Thoracic aorta (tissue), 2 donors: Measurements from ENCODE around the gene PITPNC1. TPM values are rescaled to one million over a fixed set of nuclear protein-coding genes. Genes with fewer than 3 reads are reported as not detected.

Experiments used
- ATAC-seq: fragments of 150-250 bp; one replicate; pipeline ENCODE4 v1.8.0; 2017; ENCODE audit warnings: low read depth; ENCODE audit not compliant: insufficient number of reproducible peaks, low FRiP score
- DNase-seq: peaks from one replicate; pipeline ENCODE4 v3.0.0-alpha.2; 2020; ENCODE audit warnings: low spot score
- H3K27ac ChIP-seq, 2 donors: fragments of 200-600 bp; sonication (generic); 1 replicate in 1 of 2; 2 replicates in 1 of 2; pipeline ENCODE4 v1.5.1; 2016; ENCODE audit warnings: mild to moderate bottlenecking in 2 of 2, moderate library complexity in 2 of 2
- H3K27me3 ChIP-seq: fragments of 200-600 bp; sonication (generic); replicated peaks from 2 replicates; pipeline ENCODE4 v1.6.0; 2016; ENCODE audit warnings: mild to moderate bottlenecking; ENCODE audit not compliant: insufficient read depth
- H3K36me3 ChIP-seq: fragments of 200-600 bp; sonication (generic); one replicate; pipeline ENCODE4 v1.5.1; 2016
- H3K4me1 ChIP-seq, 2 donors: fragments of 200-600 bp; sonication (generic); 1 replicate in 1 of 2; 2 replicates in 1 of 2; pipeline versions ENCODE4 v1.5.1 to v1.6.0; 2016; ENCODE audit warnings: low read depth in 2 of 2, mild to moderate bottlenecking in 1 of 2; ENCODE audit not compliant: control insufficient read depth in 1 of 2
- H3K4me3 ChIP-seq: fragments of 200-600 bp; sonication (generic); 2 replicates; pipeline ENCODE4 v1.5.1; 2016; ENCODE audit warnings: mild to moderate bottlenecking
- H3K9me3 ChIP-seq: fragments of 200-600 bp; sonication (generic); 2 replicates; pipeline ENCODE4 v1.5.1; 2016
- total RNA-seq, 2 donors: library from RNA; depleted of rRNA; stranded (reverse); fragments of >200 nt; gene quantifications; one replicate each; pipeline versions ENCODE4 v1.1.0 to v1.2.3, GENCODE V29; 2016
- TF ChIP-seq, protein P1 (sequence below): fragments of 200-600 bp; sonication (generic); IDR thresholded peaks from one replicate; pipeline ENCODE4 v1.5.1; 2019; ENCODE audit warnings: antibody characterized with exemption

The PITPNC1 gene
- total RNA-seq, 2 donors from 2014 or later, result 8.4 to 28.8 TPM

DNA sequence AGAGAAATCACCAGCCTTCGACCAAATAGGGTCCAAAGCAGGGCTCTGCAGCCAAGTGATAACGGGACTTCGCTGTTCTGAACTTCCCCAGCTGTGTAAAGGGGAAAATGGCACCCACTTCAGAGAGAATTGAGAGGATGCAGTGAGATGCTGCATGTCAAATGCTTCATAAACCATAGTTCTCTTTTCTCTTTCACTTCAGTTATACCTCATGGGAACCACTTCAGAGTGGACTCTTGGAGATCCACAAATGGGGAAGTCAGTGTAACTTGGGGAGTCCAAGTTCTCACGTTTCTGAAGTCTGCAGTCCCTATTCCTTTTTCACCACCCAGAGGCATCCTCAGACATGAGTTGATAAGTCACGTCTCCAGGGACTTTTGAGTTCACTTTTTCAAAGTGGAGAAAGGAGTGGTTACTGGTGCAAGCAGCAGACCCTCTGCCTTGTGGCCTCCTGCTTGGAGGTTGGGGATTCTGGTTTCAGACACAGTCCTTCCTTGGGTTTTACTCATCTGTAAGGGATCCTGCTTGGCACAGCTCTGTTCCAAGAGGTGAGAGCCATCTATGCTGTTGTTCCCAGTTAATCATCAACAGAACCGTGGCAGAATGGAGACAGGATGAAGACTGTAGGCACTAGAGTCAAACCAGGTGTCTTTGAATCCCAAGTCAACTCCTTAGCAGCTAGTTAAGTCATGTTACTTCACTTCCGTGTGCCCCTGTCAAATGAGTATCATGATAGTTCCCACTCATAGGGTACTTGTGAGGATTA, 217.2 kb downstream of the PITPNC1 start:
- TF ChIP-seq, protein P1, sequence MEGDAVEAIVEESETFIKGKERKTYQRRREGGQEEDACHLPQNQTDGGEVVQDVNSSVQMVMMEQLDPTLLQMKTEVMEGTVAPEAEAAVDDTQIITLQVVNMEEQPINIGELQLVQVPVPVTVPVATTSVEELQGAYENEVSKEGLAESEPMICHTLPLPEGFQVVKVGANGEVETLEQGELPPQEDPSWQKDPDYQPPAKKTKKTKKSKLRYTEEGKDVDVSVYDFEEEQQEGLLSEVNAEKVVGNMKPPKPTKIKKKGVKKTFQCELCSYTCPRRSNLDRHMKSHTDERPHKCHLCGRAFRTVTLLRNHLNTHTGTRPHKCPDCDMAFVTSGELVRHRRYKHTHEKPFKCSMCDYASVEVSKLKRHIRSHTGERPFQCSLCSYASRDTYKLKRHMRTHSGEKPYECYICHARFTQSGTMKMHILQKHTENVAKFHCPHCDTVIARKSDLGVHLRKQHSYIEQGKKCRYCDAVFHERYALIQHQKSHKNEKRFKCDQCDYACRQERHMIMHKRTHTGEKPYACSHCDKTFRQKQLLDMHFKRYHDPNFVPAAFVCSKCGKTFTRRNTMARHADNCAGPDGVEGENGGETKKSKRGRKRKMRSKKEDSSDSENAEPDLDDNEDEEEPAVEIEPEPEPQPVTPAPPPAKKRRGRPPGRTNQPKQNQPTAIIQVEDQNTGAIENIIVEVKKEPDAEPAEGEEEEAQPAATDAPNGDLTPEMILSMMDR, result no peak
- Histone ChIP-seq H3K9me3 (no peaks in the 10 kb centered on the region), H3K36me3 (no peaks in the 10 kb centered on the region), H3K4me1 (no peaks in the 10 kb centered on the region), H3K4me3 (no peak overlapping the region), H3K27me3 (no peaks in the 10 kb centered on the region), H3K27ac (no peak overlapping the region)
- ATAC-seq, result no peak
- DNase-seq, result no peak

DNA sequence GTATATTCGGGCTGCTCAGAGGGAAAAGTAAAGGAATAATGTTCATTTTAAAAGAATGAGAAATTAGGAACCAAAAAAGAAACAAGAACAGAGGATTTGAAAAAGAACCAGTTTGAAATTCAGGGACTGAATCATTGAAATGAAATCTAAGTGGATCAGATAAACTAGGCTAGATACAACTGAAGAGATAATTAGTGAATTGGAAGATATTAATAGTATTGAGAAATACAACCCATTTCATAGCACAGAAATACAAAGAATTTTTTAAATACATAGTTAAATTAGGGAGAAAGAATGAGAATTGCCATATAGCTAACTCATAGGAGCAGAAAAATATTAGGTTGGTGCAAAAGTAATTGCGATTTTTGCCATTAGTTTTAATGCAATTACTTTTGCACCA, 223.3 kb downstream of the PITPNC1 start:
- H3K4me3 ChIP-seq, result no peak overlapping the region
- H3K27me3 ChIP-seq, result no peaks in the 10 kb centered on the region
- H3K9me3 ChIP-seq, result no peaks in the 10 kb centered on the region
- peaks cover 4 to 11% of the 10 kb centered on the region in 2 donors for H3K4me1 ChIP-seq
- TF ChIP-seq, protein P1, result no peak
- ATAC-seq (no peak), DNase-seq (no peak)
- no peak overlapping the region for H3K27ac ChIP-seq
- H3K36me3 ChIP-seq, result no peaks in the 10 kb centered on the region

DNA sequence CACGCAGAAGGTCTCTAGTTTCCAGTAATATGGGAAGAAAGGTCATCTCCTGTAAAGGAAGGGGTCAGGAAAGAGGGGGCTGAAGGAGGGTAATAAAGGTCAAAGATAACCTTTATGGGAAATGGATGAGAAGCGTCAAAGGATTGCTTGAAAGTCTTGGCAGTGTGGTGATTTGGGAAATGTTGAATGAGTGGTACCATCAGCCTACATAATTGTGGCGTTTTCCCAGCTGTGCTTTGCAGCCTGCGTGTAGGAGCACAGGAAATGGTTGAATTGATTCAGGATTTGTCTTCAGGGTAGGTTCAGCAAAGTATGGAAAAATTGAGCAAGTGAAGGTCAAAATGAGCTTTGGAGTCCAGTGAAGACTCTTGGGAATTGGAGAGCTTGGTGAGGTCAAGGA, 224.8 kb downstream of the PITPNC1 start:
- ATAC-seq (no peak), DNase-seq (no peak)
- Histone ChIP-seq H3K4me3 (no peak overlapping the region), H3K36me3 (no peaks in the 10 kb centered on the region), H3K27ac (no peak overlapping the region), H3K27me3 (no peaks in the 10 kb centered on the region), H3K4me1 (peaks cover 7 to 26% of the 10 kb centered on the region in 2 donors), H3K9me3 (no peaks in the 10 kb centered on the region)
- TF ChIP-seq, protein P1, result no peak

DNA sequence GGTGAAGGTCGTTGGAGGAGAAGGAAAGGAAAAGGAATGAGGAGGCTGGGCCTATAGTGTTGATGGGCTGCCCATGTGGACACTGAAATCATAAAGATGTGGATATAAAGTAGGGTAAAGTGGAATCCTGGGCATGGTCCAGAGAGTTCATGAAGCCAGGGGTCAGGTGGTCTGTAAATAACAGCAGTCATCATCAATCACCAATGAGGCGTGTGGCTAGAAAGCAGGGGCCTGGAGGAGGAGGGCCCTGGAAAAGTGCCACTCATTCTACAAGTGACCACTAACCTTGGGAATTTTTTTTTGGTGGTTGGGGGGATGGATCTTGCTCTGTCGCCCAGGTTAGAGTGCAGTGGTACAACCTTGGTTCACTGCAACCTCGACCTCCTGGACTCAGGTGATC, 225.4 kb downstream of the PITPNC1 start:
- H3K27ac ChIP-seq, result no peak overlapping the region
- TF ChIP-seq, protein P1, result no peak
- no peaks in the 10 kb centered on the region for H3K27me3 ChIP-seq
- ATAC-seq, result no peak
- no peaks in the 10 kb centered on the region for H3K36me3 ChIP-seq
- H3K9me3 ChIP-seq, result no peaks in the 10 kb centered on the region
- no peak for DNase-seq
- peaks cover 7 to 27% of the 10 kb centered on the region in 2 donors for H3K4me1 ChIP-seq
- H3K4me3 ChIP-seq, result no peak overlapping the region

DNA sequence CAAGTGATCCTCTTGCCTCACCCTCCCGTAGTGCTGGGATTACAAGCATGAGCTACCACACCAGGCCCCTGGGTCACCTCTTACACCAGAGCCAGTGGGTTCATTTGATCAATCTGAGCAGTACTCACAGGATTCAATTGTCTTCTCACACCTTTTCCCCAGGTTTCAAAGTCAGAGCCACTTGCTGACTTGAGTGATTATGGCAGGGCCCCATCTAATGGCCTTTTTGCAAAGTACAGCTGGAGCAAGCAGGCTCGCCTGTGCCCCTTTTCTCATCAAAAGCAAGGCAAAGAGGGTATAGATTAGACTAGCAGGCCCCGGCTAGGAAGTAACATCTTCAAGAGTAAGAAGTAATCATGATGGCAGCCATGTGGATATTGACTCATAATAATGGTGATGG, 225.9 kb downstream of the PITPNC1 start:
- Histone ChIP-seq H3K4me3 (no peak overlapping the region), H3K27ac (no peak overlapping the region), H3K27me3 (no peaks in the 10 kb centered on the region), H3K4me1 (peaks cover 7 to 27% of the 10 kb centered on the region in 2 donors), H3K36me3 (no peaks in the 10 kb centered on the region), H3K9me3 (no peaks in the 10 kb centered on the region)
- ATAC-seq, result no peak
- TF ChIP-seq, protein P1, result no peak
- no peak for DNase-seq
